ENCODE data around the gene SPATA21. TPM values are rescaled to one million over a fixed set of nuclear protein-coding genes. Genes with fewer than 3 reads are reported as not detected.

Gene SPATA21
- polyA plus RNA-seq, 1 donor from 2014 or later: 0.15 TPM

GRCh38 chr1:16440470-16441281 lies 3.5 kb upstream of the SPATA21 start, which contains the start of gene NECAP2:
Gene NECAP2, plus strand, starts transcription at chr1:16440724. Its CDS starts 38 bp downstream, at chr1:16440762.
- peaks cover 29% of the 10 kb centered on the region for H3K79me2 ChIP-seq (replicated peaks; ENCODE audit: insufficient read depth, low read length)
- peak within 1 kb of the TSS; percentile 95 for H3K4me3 ChIP-seq (ENCODE audit: low read length)
- no peaks in the 10 kb centered on the region for H3K9me3 ChIP-seq (ENCODE audit: low read length)
- H3K27me3 ChIP-seq (ENCODE audit: insufficient read depth, low read depth, low read length): no peaks in the 10 kb centered on the region
- H3K36me3 ChIP-seq (ENCODE audit: insufficient read depth, low read length): no peaks in the 10 kb centered on the region
- peak within 1 kb of the TSS; percentile 71 for H3K4me2 ChIP-seq (ENCODE audit: low read length)
- no peaks in the 10 kb centered on the region for H3F3A ChIP-seq (ENCODE audit: insufficient read depth, low read length, poor library complexity, severe bottlenecking)
- H3K9me2 ChIP-seq (ENCODE audit: insufficient read depth, low read length): no peaks in the 10 kb centered on the region
- peak within 1 kb of the TSS; percentile 72 for H2AFZ ChIP-seq (ENCODE audit: low read depth, low read length)
- peak within 1 kb of the TSS; percentile 94 for H3K9ac ChIP-seq (ENCODE audit: low read length)
- H3K27ac ChIP-seq (ENCODE audit: low read length): peak within 1 kb of the TSS; percentile 89
- H4K20me1 ChIP-seq (ENCODE audit: insufficient read depth): no peaks in the 10 kb centered on the region
- peak; percentile 51 for TF ChIP-seq REST (IDR thresholded peaks at IDR 0.05; ENCODE audit: borderline replicate concordance)
- peak; percentile 67 for TF ChIP-seq RAD21 (conservative IDR thresholded peaks at IDR 0.05)
- TF ChIP-seq EP300 (conservative IDR thresholded peaks at IDR 0.05; ENCODE audit: poor library complexity, severe bottlenecking): peak; percentile 45
- peak; percentile 98 for TF ChIP-seq CTCF (IDR thresholded peaks at IDR 0.05; ENCODE audit: poor library complexity, severe bottlenecking)
- TF ChIP-seq MXI1 (conservative IDR thresholded peaks at IDR 0.05; ENCODE audit: poor library complexity, severe bottlenecking): peak; percentile 84
- peak; percentile 97 for TF ChIP-seq POLR2AphosphoS5 (IDR thresholded peaks at IDR 0.05)
- no peak for TF ChIP-seq EZH2 (IDR thresholded peaks at IDR 0.05; ENCODE audit: borderline replicate concordance, insufficient read depth, low read length, poor library complexity, severe bottlenecking)
- peak; percentile 61 for TF ChIP-seq TAF1 (IDR thresholded peaks at IDR 0.05; ENCODE audit: low read depth)
- TF ChIP-seq SMC3 (conservative IDR thresholded peaks at IDR 0.05; ENCODE audit: poor library complexity): peak; percentile 83

GRCh38 chr1:16440131-16440469 lies 2.9 kb upstream of the SPATA21 start:
- H3K9me3 ChIP-seq (ENCODE audit: low read length): no peaks in the 10 kb centered on the region
- no peaks in the 10 kb centered on the region for H3F3A ChIP-seq (ENCODE audit: insufficient read depth, low read length, poor library complexity, severe bottlenecking)
- H3K36me3 ChIP-seq (ENCODE audit: insufficient read depth, low read length): no peaks in the 10 kb centered on the region
- H3K9me2 ChIP-seq (ENCODE audit: insufficient read depth, low read length): no peaks in the 10 kb centered on the region
- H3K9ac ChIP-seq (ENCODE audit: low read length): peak overlapping the region; percentile 94
- no peak overlapping the region for H2AFZ ChIP-seq (ENCODE audit: low read depth, low read length)
- peak overlapping the region; percentile 89 for H3K27ac ChIP-seq (ENCODE audit: low read length)
- peaks cover 29% of the 10 kb centered on the region for H3K79me2 ChIP-seq (replicated peaks; ENCODE audit: insufficient read depth, low read length)
- no peaks in the 10 kb centered on the region for H4K20me1 ChIP-seq (ENCODE audit: insufficient read depth)
- H3K27me3 ChIP-seq (ENCODE audit: insufficient read depth, low read depth, low read length): no peaks in the 10 kb centered on the region
- no peak for TF ChIP-seq EZH2 (IDR thresholded peaks at IDR 0.05; ENCODE audit: borderline replicate concordance, insufficient read depth, low read length, poor library complexity, severe bottlenecking)
- no peak for TF ChIP-seq RAD21 (conservative IDR thresholded peaks at IDR 0.05)
- peak overlapping the region; percentile 95 for H3K4me3 ChIP-seq (ENCODE audit: low read length)
- no peak overlapping the region for H3K4me2 ChIP-seq (ENCODE audit: low read length)

Measured in neural cell (in vitro differentiated cells).